HG03442 (cell line): ENCODE data around the gene HSFX1.
"Not testable (repeated sequence)": the region's sequence is repeated elsewhere in the genome, so short reads cannot be mapped to it uniquely, and the experiment has no call there.

ENCODE experiments used
- ATAC-seq: cut with Tn5 transposase; IDR thresholded peaks from one replicate; pipeline ENCODE4 v1.9.1; 2021; ENCODE audit warnings: mild to moderate bottlenecking, moderate library complexity; ENCODE audit not compliant: unreplicated experiment

HSFX1 gene

GRCh38 chrX:149773768-149774167 is at the start of gene HSFX1:
HSFX1 (plus strand) TSS chrX:149774068; CDS start chrX:149774682, 614 bp downstream.
- ATAC-seq = not testable (repeated sequence)

- not testable (repeated sequence) for ATAC-seq
Observed at GRCh38 chrX:149727308-149727707, 46.6 kb upstream of the HSFX1 start.

GRCh38 chrX:149742269-149742668 is 31.6 kb upstream of the HSFX1 start:
- ATAC-seq = not testable (repeated sequence)

GRCh38 chrX:149746390-149747007 is 27.4 kb upstream of the HSFX1 start:
- ATAC-seq = not testable (repeated sequence)

- ATAC-seq = no peak
Observed at GRCh38 chrX:149757206-149758067, 16.4 kb upstream of the HSFX1 start.

GRCh38 chrX:149758068-149758714 is 15.7 kb upstream of the HSFX1 start:
- no peak for ATAC-seq

GRCh38 chrX:149758715-149759078 is 15.2 kb upstream of the HSFX1 start:
- ATAC-seq = not testable (repeated sequence)

- no peak for ATAC-seq
Observed at GRCh38 chrX:149759824-149760223, 14.0 kb upstream of the HSFX1 start.

- ATAC-seq = no peak
Observed at GRCh38 chrX:149760965-149761364, 12.9 kb upstream of the HSFX1 start.

- ATAC-seq = not testable (repeated sequence)
Observed at GRCh38 chrX:149761858-149762674, 11.8 kb upstream of the HSFX1 start.

- ATAC-seq = no peak
Observed at GRCh38 chrX:149762696-149763614, 10.9 kb upstream of the HSFX1 start.

GRCh38 chrX:149770344-149770743 is 3.5 kb upstream of the HSFX1 start:
- not testable (repeated sequence) for ATAC-seq

GRCh38 chrX:149773026-149773425 is 842 bp upstream of the HSFX1 start:
- ATAC-seq = not testable (repeated sequence)

- not testable (repeated sequence) for ATAC-seq
Observed at GRCh38 chrX:149777999-149778398, 4.1 kb downstream of the HSFX1 start.

GRCh38 chrX:149781727-149782126 is 7.9 kb downstream of the HSFX1 start, which contains the start of gene MAGEA9:
MAGEA9 (plus strand) TSS chrX:149781930; CDS start chrX:149786211, 4,281 bp downstream.
- not testable (repeated sequence) for ATAC-seq

- peak; percentile 99 for ATAC-seq
Observed at GRCh38 chrX:149795531-149795930, 21.7 kb downstream of the HSFX1 start.

- no peak for ATAC-seq
Observed at GRCh38 chrX:149799095-149799714, 25.3 kb downstream of the HSFX1 start.

- ATAC-seq = no peak
Observed at GRCh38 chrX:149799938-149800337, 26.1 kb downstream of the HSFX1 start.

GRCh38 chrX:149803458-149804062 is 29.7 kb downstream of the HSFX1 start:
- ATAC-seq = no peak
